ENCODE measurements around the gene PRPF6. TPM values are rescaled to one million over a fixed set of nuclear protein-coding genes. Genes with fewer than 3 reads are reported as not detected.

The PRPF6 gene
- total and polyA plus RNA-seq, 2 donors (not counting 3 experiments of a cell fraction or from before 2014, with no cell fraction given) = 35.3 to 67.4 TPM

GRCh38 chr20:64006902-64007301, 26.0 kb downstream of the PRPF6 start:
- H3K79me2 ChIP-seq (ENCODE audit: control insufficient read depth, insufficient read depth, low read length) = no peaks in the 10 kb centered on the region
- no peak overlapping the region for H3K27ac ChIP-seq (ENCODE audit: insufficient read depth, low read depth, low read length)
- H2AFZ ChIP-seq (ENCODE audit: low read depth, low read length) = no peak overlapping the region
- ChIA-PET POLR2A (interaction anchor here (0.7 kb wide), 1 partner anchor 465 kb away, joined by 3 read pairs; no protein-coding TSS in a partner anchor), CTCF (interaction anchor here (1.0 kb wide), 1 partner anchor 31 kb away, joined by 3 read pairs; no protein-coding TSS in a partner anchor)
- H3K4me3 ChIP-seq (replicated peaks in 1 of 3; ENCODE audit: insufficient read depth in 1 of 3, low read depth in 1 of 3, low read length in 3 of 3) = no peak overlapping the region
- H4K20me1 ChIP-seq (replicated peaks; ENCODE audit: control insufficient read depth, extremely low read depth, insufficient read depth, low read length) = no peaks in the 10 kb centered on the region
- intact Hi-C loops (cut with micrococcal nuclease) (no loop called here), dilution Hi-C loops (cut with MboI; ENCODE audit: extremely low pct_ligation_motif_present, low sequenced_read_pairs) (no loop called here)
- no peak for TF ChIP-seq POLR2A (IDR thresholded peaks at IDR 0.05; ENCODE audit: low read depth, low read length)
- TF ChIP-seq JUN (IDR thresholded peaks at IDR 0.05; ENCODE audit: borderline replicate concordance, insufficient read depth, insufficient read length, low read depth) = no peak
- TF ChIP-seq, protein P1, sequence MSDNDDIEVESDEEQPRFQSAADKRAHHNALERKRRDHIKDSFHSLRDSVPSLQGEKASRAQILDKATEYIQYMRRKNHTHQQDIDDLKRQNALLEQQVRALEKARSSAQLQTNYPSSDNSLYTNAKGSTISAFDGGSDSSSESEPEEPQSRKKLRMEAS (IDR thresholded peaks at IDR 0.05; ENCODE audit: insufficient read depth, insufficient read length) = no peak
- BruUV-seq (replicated peaks) = no TSS peak
- no peaks in the 10 kb centered on the region for H3K9me1 ChIP-seq (replicated peaks; ENCODE audit: control insufficient read depth, extremely low read depth, insufficient read depth, low read length)
- H3K27me3 ChIP-seq (ENCODE audit: control insufficient read depth in 2 of 2, insufficient read depth in 2 of 2, low read length in 2 of 2) = no peaks in the 10 kb centered on the region
- H3K4me2 ChIP-seq (ENCODE audit: insufficient read depth, low read length) = no peak overlapping the region
- no peaks in the 10 kb centered on the region for H3K9me3 ChIP-seq (replicated peaks; ENCODE audit: control insufficient read depth, insufficient read depth, low read length)
- DNase-seq (ENCODE audit: low read depth, low spot score) (no peak), FAIRE-seq (no peak)
- H3K36me3 ChIP-seq (ENCODE audit: control insufficient read depth in 2 of 2, extremely low read depth in 1 of 2, insufficient read depth in 2 of 2, low read length in 2 of 2) = peaks cover 12 to 52% of the 10 kb centered on the region in 2 experiments
- H3K9ac ChIP-seq (replicated peaks; ENCODE audit: extremely low read depth, insufficient read depth, low read length) = no peak overlapping the region
- peaks cover 2% of the 10 kb centered on the region for H3K4me1 ChIP-seq (ENCODE audit: control insufficient read depth, extremely low read depth, insufficient read depth, low read length)

DNA sequence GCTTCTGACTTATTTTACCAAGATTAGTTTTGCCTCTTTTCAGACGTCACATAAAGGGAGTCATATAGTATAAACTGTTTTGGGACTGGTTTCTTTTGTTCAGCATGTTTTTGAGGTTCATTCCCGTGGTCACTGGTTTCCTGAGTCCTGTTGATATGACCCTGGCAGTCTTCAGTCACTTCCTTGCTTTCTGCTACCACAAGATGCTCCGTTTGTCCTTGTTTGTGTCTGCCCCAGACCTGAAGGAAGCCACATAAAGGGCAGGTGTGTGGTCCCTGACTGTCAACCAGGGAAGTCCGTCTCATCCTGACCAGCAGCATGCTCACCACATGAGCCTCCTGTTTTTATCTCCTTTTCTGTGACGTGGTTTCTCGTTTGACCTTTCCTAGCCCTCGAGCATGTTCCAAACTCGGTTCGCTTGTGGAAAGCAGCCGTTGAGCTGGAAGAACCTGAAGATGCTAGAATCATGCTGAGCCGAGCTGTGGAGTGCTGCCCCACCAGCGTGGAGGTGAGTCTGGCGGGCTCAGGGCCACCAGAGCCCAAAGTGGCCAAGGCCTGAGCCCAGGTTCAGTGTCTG, 29.0 kb downstream of the PRPF6 start:
- no peak overlapping the region for H3K4me3 ChIP-seq (replicated peaks in 1 of 3; ENCODE audit: insufficient read depth in 1 of 3, low read depth in 1 of 3, low read length in 3 of 3)
- no peak overlapping the region for H3K9ac ChIP-seq (replicated peaks; ENCODE audit: extremely low read depth, insufficient read depth, low read length)
- H3K9me3 ChIP-seq (replicated peaks; ENCODE audit: control insufficient read depth, insufficient read depth, low read length) = no peaks in the 10 kb centered on the region
- ChIA-PET CTCF (no interaction called here), POLR2A (no interaction called here)
- FAIRE-seq = no peak
- dilution Hi-C loops (cut with MboI; ENCODE audit: extremely low pct_ligation_motif_present, low sequenced_read_pairs) = no loop called here
- no peaks in the 10 kb centered on the region for H3K79me2 ChIP-seq (ENCODE audit: control insufficient read depth, insufficient read depth, low read length)
- H2AFZ ChIP-seq (ENCODE audit: low read depth, low read length) = no peak overlapping the region
- no peak overlapping the region for H3K4me2 ChIP-seq (ENCODE audit: insufficient read depth, low read length)
- intact Hi-C loops (cut with micrococcal nuclease) = no loop called here
- DNase-seq (ENCODE audit: low read depth, low spot score) = peak; percentile 22
- peaks cover 14 to 36% of the 10 kb centered on the region in 2 experiments for H3K36me3 ChIP-seq (ENCODE audit: control insufficient read depth in 2 of 2, extremely low read depth in 1 of 2, insufficient read depth in 2 of 2, low read length in 2 of 2)
- H3K4me1 ChIP-seq (ENCODE audit: control insufficient read depth, extremely low read depth, insufficient read depth, low read length) = peaks cover 2% of the 10 kb centered on the region
- H3K27me3 ChIP-seq (ENCODE audit: control insufficient read depth in 2 of 2, insufficient read depth in 2 of 2, low read length in 2 of 2) = no peaks in the 10 kb centered on the region
- TF ChIP-seq POLR2AphosphoS5 (IDR thresholded peaks at IDR 0.05; ENCODE audit: insufficient read depth, low read depth, low read length) (no peak), EZH2 (IDR thresholded peaks at IDR 0.05; ENCODE audit: borderline replicate concordance, low read depth, low read length, severe bottlenecking) (no peak), JUN (IDR thresholded peaks at IDR 0.05; ENCODE audit: borderline replicate concordance, insufficient read depth, insufficient read length, low read depth) (no peak), GATA2 (IDR thresholded peaks at IDR 0.05; ENCODE audit: insufficient read depth, insufficient read length, low read depth, low read length) (no peak), MYC (IDR thresholded peaks at IDR 0.05; ENCODE audit: low read depth, low read length) (no peak), FOS (IDR thresholded peaks at IDR 0.05; ENCODE audit: borderline replicate concordance, insufficient read depth, low read length) (no peak), POLR2A (IDR thresholded peaks at IDR 0.05; ENCODE audit: low read depth, low read length) (no peak)
- TF ChIP-seq, protein P1 (IDR thresholded peaks at IDR 0.05; ENCODE audit: insufficient read depth, insufficient read length) = no peak
- H4K20me1 ChIP-seq (replicated peaks; ENCODE audit: control insufficient read depth, extremely low read depth, insufficient read depth, low read length) = no peaks in the 10 kb centered on the region
- H3K9me1 ChIP-seq (replicated peaks; ENCODE audit: control insufficient read depth, extremely low read depth, insufficient read depth, low read length) = no peaks in the 10 kb centered on the region
- H3K27ac ChIP-seq (ENCODE audit: insufficient read depth, low read depth, low read length) = no peak overlapping the region
- BruUV-seq (replicated peaks) = no TSS peak
